ENCODE data around the gene PRTN3.
A peak's percentile ranks its signal among the peaks of the same experiment; 100 is the strongest.
"Not testable (repeated sequence)": the region's sequence is repeated elsewhere in the genome, so short reads cannot be mapped to it uniquely, and the experiment has no call there.

PRTN3 gene

DNA sequence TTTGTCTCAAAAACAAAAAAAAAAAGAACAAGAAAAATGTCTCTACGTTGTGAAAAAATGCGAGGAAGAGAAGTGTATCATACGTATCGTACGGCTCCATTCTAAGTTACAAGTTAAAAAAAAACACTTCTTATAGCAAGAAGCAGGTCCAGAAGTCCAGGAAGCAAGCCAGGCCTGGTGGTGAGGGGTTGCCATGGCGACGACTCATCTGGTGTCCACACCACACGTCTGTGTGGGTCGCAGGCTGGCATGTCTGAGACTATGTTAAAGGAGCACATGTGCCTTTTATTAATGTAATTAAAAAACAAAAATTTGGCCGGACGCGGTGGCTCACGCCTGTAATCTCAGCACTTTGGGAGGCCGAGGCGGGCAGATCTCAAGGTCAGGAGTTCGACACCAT, 46.3 kb downstream of the PRTN3 start:
- in situ Hi-C loops (cut with HindIII; ENCODE audit: low pct_ligation_motif_present, low pct_unique_long_range_greater_than_20kb, low sequenced_read_pairs), result no loop called here
- no peak for DNase-seq

DNA sequence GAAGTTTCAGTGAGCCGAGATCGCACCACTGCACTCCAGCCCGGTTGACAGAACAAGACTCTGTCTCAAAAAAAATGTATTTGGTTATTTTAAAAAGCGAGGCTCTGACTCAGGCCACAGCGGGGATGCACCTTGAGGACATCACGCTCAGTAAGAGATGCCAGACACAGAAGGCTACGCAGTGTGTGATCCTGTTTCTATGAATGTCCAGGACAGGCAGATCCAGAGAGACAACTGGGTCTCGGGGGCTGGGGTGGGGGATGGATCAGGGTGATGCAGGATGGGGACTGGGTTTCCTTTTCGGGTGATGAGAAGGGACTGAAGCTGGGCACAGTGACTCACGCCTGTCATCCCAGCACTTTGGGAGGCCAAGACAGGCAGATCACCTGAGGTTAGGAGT, 46.8 kb downstream of the PRTN3 start:
- in situ Hi-C loops (cut with HindIII; ENCODE audit: low pct_ligation_motif_present, low pct_unique_long_range_greater_than_20kb, low sequenced_read_pairs), result no loop called here
- no peak for DNase-seq

DNA sequence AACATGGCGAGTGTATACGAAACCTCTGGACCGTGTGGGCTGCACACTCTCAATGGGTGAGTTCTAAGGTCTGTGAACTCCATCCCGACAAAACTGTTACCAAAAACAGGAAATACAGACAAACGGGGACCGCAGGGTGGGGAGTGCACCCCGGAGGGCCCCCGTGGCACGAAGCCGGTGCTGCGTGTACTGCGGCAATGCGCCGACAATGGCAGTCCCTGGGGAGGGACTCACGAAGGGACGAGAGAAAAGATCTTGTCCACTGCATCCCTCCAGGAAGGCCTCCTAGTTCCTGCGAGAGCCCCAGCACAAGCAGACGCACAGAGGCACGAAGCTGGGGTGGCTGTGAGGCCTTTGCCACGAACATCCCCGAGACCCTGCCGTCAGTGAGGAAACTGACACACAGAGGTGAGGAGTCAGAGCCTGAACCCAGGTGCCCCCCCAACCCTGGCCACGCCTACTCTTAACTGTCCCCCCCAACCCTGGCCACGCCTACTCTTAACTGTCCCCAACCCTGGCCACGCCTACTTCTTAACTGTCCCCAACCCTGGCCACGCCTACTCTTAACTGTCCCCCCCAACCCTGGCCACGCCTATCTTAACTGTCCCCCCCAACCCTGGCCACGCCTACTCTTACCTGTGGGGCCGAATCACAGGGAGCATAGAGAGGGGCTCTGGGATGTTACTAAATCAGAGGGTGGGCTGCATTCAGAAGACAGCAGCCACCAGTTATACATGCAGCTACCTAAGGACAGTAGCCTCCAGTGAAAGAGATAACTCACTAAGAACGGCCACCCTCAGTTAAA, 48.0 kb downstream of the PRTN3 start:
- in situ Hi-C loops (cut with HindIII; ENCODE audit: low pct_ligation_motif_present, low pct_unique_long_range_greater_than_20kb, low sequenced_read_pairs), result no loop called here
- DNase-seq, result no peak

DNA sequence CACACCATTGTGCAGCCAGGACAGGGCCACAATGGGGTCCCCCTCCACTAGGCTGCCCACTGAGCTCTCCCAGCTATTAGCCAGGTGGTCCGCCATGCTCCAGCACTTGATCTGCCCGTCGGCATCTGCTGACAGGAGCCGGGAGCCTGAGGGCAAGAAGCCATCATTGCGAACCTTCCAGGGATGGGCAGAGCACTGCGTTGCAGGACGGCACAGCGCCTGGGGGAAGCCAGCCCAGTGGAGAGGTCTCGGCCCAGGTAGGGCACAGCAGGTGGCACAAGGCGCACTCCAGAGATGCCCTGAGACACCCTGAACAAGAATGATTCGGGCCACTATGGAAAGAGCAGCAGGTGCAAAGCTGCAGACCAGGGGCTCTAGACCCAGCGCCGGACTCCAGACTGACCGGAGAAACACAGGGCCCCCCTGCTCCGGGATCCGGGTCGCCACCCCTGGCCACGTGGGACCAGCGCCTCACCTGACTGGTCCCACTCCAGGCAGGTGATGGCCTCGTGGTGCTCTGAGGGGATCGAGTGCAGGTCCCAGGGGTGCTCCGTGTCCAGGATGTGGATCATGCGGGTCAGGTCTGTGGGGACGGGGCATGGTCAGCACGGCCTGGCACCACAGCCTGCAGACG, 49.0 kb downstream of the PRTN3 start:
- no peak for DNase-seq
- in situ Hi-C loops (cut with HindIII; ENCODE audit: low pct_ligation_motif_present, low pct_unique_long_range_greater_than_20kb, low sequenced_read_pairs), result no loop called here

DNA sequence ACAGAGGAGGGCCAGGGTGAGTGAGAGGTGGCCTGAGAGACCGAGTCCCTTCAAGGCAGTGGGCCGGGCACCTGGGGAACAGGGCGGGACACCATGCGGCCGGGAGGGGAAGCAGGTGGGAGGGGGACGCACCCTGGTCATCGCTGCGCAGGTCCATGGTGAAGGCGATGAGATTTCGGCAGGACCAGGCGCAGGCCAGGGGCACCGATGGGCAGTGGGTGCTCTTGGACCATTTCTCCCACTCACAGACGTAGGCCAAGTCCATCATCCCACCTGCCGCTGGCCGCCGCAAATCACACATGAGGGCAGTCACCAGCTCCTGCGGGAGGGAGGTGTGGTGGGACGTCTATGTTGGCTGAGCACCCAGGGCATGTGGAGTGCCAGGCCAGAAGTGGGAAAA, 50.0 kb downstream of the PRTN3 start:
- DNase-seq, result no peak
- in situ Hi-C loops (cut with HindIII; ENCODE audit: low pct_ligation_motif_present, low pct_unique_long_range_greater_than_20kb, low sequenced_read_pairs), result no loop called here

DNA sequence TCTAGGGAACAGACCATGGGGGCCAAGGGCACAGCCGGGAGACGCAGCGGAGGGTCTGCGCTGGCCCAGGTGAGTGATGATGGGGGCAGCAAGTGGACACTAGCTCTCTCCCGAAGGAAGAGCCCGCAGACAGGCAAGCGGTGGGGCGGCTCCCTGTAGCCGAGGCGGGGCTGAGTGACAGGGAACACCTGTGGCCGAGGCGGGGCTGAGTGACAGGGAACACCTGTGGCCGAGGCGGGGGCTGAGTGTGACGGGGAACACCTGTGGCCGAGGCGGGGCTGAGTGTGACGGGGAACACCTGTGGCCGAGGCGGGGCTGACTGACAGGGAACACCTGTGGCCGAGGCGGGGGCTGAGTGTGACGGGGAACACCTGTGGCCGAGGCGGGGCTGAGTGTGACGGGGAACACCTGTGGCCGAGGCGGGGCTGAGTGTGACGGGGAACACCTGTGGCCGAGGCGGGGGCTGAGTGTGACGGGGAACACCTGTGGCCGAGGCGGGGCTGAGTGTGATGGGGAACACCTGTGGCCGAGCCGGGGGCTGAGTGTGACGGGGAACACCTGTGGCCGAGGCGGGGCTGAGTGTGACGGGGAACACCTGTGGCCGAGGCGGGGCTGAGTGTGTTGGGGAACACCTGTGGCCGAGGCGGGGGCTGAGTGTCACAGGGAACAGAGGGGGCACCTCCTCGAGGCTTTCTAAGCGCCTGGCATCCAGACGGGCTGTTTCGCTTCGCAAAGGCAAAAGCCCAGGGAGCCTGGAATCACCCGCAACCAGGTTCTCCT, 50.8 kb downstream of the PRTN3 start:
- not testable (repeated sequence) for DNase-seq

DNA sequence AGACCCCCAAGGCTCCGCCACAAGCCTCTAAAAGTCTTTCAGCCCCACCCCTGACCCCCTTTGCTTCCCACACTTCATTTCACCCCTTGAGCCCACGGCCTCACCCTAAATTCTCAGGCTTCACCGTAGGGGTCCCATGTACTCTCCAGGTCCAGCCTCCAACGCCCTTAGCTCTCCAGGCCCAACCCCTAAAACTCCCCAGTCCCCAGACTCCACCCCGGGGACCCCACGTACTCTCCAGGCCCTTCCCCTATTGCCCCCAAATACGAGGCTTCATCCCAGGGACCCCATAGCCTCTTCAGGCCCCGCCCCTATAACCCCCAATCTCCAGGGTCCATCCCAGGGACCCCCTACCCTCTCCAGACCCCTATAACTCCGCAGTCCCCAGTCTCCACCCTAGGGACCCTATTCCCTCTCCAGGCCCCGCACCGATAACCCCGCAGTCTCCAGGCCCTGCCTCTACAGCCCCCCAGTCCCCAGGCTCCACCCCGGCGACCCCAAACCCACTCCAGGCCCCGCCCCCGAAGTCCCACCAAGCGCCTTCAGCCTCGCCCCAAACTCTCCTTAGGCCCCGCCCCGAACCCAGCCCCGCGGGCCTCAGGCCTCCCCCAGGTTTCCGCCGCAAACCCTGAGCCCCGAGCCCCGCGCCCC, 51.6 kb downstream of the PRTN3 start:
- no peak for DNase-seq
- in situ Hi-C loops (cut with HindIII; ENCODE audit: low pct_ligation_motif_present, low pct_unique_long_range_greater_than_20kb, low sequenced_read_pairs), result no loop called here

More for the DNA sequence above, 50.8 kb downstream of the PRTN3 start:
- in situ Hi-C loops (cut with HindIII; ENCODE audit: low pct_ligation_motif_present, low pct_unique_long_range_greater_than_20kb, low sequenced_read_pairs), result not testable (repeated sequence)

DNA sequence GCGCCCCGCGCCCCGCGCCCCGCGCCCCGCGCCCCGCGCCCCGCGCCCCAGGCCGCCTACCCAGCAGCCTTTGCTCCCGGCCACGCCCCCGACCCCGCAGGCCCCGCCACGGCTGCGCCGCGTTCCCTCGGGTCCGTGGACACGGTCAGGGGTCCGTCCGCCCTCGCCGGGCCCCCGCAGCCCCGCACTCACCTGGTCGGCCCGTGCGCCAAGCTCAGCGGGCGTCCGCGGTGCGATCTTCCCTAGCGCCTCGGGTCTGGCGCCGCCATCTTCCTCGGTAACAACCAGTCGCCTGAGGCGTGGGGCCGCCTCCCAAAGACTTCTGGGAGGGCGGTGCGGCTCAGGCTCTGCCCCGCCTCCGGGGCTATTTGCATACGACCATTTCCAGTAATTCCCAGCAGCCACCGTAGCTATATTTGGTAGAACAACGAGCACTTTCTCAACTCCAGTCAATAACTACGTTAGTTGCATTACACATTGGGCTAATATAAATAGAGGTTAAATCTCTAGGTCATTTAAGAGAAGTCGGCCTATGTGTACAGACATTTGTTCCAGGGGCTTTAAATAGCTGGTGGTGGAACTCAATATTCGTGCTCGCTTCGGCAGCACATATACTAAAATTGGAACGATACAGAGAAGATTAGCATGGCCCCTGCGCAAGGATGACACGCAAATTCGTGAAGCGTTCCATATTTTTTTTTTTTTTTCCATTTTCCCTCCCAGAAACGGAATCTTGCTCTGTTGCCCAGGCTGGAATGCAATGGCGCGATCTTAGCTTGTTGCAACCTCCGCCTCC, 52.3 kb downstream of the PRTN3 start, which contains the start of the genes MED16 and RNU6-9:
Gene MED16, minus strand, starts transcription at position 294 of the 796 bp plus-strand sequence. CDS start 2,056 bp downstream, outside the sequence.
Gene RNU6-9, plus strand, starts transcription at position 591 of the 796 bp plus-strand sequence.
- peak; percentile 88 for DNase-seq
- in situ Hi-C loops (cut with HindIII; ENCODE audit: low pct_ligation_motif_present, low pct_unique_long_range_greater_than_20kb, low sequenced_read_pairs), result no loop called here

DNA sequence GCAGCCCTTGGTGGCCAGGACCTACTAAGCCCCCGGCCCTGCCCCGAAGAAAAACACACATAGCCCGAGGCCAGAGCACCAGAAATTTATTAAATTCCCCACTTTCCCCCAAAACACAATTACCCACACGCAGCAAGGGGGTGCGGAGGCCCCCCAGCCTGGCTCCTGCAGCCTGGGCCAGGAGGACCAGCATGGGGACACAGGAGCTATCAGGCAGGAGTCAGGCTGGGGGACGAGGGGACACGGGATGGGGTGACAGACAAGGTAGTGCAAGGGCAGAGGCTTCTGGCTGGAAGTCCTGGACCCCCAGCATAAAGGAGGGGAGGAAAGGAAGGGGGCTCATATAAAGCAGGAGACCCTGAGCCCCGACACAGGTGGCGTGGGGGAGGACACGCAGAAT, 55.6 kb downstream of the PRTN3 start:
- DNase-seq, result no peak
- in situ Hi-C loops (cut with HindIII; ENCODE audit: low pct_ligation_motif_present, low pct_unique_long_range_greater_than_20kb, low sequenced_read_pairs), result no loop called here

DNA sequence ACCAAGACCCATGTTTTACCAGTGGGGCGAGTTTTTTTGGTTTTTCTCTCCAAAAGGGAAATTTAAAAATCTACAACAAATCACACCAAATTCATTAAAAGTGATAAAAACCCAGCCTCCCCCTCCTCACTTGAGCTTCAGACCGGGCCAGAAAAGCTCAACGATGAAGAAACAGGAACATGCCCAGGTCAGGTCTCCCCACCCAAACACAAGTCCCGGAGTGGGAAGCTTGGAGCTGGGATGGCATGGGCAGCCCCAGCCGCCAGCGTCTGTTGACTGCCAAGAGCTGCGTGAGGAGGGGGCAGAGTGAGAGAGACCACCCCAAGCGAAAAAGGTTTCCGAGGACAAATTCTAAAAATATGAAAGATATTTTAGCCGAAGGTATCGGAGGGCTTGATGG, 56.2 kb downstream of the PRTN3 start:
- DNase-seq, result no peak
- in situ Hi-C loops (cut with HindIII; ENCODE audit: low pct_ligation_motif_present, low pct_unique_long_range_greater_than_20kb, low sequenced_read_pairs), result no loop called here

DNA sequence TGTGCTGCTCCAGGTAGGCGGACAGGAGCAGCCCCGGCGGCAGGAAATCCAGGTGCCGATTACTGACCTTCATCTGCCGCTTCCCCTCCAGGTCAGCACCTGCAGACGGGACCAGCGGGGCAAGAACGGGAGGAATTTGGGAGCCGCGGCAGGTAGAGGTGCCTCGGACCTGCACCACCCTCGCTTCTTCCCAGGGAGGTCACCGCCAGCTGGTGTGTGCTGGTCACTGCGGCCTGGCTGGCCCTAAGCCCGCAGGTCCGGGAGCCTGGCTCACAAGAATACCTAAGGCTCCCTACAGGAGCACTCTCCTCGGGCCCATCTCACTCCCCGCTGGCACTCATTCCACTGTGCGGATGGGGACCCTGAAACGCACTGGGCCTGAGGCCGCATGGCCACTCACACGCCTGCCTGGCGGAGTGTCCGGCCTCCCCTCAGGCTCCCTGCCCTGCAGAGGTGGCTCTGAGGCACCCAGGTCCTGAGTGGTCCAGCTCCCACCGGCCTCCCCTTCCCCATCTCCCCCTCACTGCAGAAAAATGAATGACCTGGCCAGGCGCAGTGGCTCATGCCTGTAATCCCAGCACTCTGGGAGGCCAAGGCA, 56.7 kb downstream of the PRTN3 start:
- in situ Hi-C loops (cut with HindIII; ENCODE audit: low pct_ligation_motif_present, low pct_unique_long_range_greater_than_20kb, low sequenced_read_pairs), result no loop called here
- DNase-seq, result no peak

Measured in ACHN (cell line).